Testis (tissue), 3 donors: Measurements from ENCODE around the gene PTGDR2. TPM values are rescaled to one million over a fixed set of nuclear protein-coding genes. Genes with fewer than 3 reads are reported as not detected.

ENCODE experiments used
- DNase-seq: peaks from one replicate; pipeline ENCODE4 v3.0.0-alpha.2; 2019
- H3K27ac ChIP-seq, 2 donors: fragments of 200-600 bp; sonication (generic); one replicate each; pipeline ENCODE4 v1.5.1; 2019
- H3K27me3 ChIP-seq: fragments of 200-600 bp; sonication (generic); one replicate; pipeline ENCODE4 v1.5.1; 2019
- H3K36me3 ChIP-seq: fragments of 200-600 bp; sonication (generic); one replicate; pipeline ENCODE4 v1.5.1; 2017; ENCODE audit warnings: low read depth; ENCODE audit errors: missing control alignments
- H3K4me1 ChIP-seq: fragments of 200-600 bp; sonication (generic); one replicate; pipeline ENCODE4 v1.5.1; 2019
- H3K4me3 ChIP-seq, 2 donors: fragments of 200-600 bp; sonication (generic); one replicate each; pipeline ENCODE4 v1.5.1; 2017 to 2019
- H3K9me3 ChIP-seq: fragments of 200-600 bp; sonication (generic); one replicate; pipeline ENCODE4 v1.5.1; 2017
- POLR2A ChIP-seq: fragments of 450-650 bp; IDR thresholded peaks from one replicate; pipeline ENCODE4 v1.6.1; 2017; ENCODE audit warnings: antibody characterized with exemption, mild to moderate bottlenecking, moderate library complexity
- WGBS, 2 donors: methylation state at CpG; one replicate each; pipeline ENCODE4 v1.1.5; 2018; 5-methylcytosine and 5-hydroxymethylcytosine counted together
- intact Hi-C: fragments of 100-400 bp; cut with DNase I; formaldehyde crosslinking; loops from one replicate; pipeline ENCODE4 v1.15.1; 2023; ENCODE audit warnings: low total_unique reads
- polyA plus RNA-seq: library from polyadenylated mRNA; stranded (reverse); fragments of 350-450 nt; fragmentation: Illumina TruSeq; extraction: RNeasy Lipid Tissue Mini Kit (QIAGEN cat#74804); gene quantifications from one replicate; pipeline ENCODE4 v1.2.3, GENCODE V29; 2014; ENCODE audit warnings: low read depth, low replicate concordance; ENCODE audit not compliant: insufficient read depth
- total RNA-seq, 2 donors: library from RNA; depleted of rRNA; stranded (reverse); fragments of >200 nt; gene quantifications; one replicate each; pipeline ENCODE4 v1.2.3, GENCODE V29; 2016
- TF ChIP-seq, protein P1 (sequence below), 3 experiments: fragments of 450-650 bp in 2 of 3; fragments of 200-600 bp in 1 of 3; sonication (generic) in 1 of 3; IDR thresholded peaks; one replicate each; pipeline ENCODE4 v1.5.1; 2016 to 2019; ENCODE audit warnings: antibody characterized with exemption in 3 of 3, mild to moderate bottlenecking in 2 of 3, moderate library complexity in 1 of 3

PTGDR2 gene
- total and polyA plus RNA-seq, 3 donors from 2014 or later: 0.28 to 1.5 (median 0.81) TPM

DNA sequence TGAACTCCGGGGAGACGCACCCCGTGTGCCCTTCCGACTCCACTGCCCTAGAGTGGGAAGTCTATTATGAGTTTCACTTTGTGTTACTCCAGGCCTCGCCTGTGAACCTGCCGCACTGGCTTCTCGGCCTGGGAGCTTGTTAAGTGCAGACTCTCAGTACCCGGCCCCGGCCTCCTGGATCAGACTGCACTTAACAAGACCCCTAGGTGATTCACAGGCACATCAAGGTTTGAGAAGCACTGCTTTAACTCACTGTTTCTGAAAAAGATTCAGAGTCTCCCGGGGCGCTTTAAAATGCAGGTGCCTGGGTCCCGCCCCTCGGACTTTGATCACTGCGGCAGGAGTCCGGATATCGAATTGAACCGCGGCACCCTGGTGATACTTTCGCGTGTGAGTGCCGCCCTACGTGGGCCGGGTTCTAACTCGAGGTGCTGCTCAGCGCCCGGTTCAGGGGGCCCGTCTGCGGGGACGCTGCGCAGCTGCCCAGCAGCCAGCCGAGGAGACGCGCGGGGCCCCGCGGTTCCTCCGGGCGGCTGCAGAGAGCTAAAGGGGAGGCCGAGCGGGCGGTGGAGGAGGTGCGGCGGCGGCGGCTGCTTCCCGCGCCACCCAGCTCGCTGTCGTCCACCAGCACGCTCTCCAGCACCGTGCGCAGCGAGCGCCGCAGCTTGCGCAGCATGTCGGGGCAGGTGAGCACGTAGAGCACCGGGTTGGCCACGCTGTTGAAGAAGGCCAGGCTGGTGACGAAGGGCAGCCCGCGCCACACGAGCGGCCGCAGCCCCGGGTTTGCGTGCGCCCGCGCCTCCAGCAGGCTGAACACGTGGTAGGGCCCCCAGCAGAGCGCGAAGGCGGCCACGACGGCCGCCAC lies 3.4 kb downstream of the PTGDR2 start:
- 54 to 58% methylated on average over 20 to 69 of the region's 78 CpGs for WGBS, 2 donors
- H3K4me1 ChIP-seq: no peaks in the 10 kb centered on the region
- no peaks in the 10 kb centered on the region for H3K27me3 ChIP-seq
- no peak overlapping the region for H3K27ac ChIP-seq
- DNase-seq: no peak
- no peaks in the 10 kb centered on the region for H3K9me3 ChIP-seq
- intact Hi-C loops: no loop called here
- H3K36me3 ChIP-seq: no peaks in the 10 kb centered on the region
- peak overlapping the region in 1 of 2 donors; percentile 20 for H3K4me3 ChIP-seq
- TF ChIP-seq POLR2A: no peak
- TF ChIP-seq, protein P1, sequence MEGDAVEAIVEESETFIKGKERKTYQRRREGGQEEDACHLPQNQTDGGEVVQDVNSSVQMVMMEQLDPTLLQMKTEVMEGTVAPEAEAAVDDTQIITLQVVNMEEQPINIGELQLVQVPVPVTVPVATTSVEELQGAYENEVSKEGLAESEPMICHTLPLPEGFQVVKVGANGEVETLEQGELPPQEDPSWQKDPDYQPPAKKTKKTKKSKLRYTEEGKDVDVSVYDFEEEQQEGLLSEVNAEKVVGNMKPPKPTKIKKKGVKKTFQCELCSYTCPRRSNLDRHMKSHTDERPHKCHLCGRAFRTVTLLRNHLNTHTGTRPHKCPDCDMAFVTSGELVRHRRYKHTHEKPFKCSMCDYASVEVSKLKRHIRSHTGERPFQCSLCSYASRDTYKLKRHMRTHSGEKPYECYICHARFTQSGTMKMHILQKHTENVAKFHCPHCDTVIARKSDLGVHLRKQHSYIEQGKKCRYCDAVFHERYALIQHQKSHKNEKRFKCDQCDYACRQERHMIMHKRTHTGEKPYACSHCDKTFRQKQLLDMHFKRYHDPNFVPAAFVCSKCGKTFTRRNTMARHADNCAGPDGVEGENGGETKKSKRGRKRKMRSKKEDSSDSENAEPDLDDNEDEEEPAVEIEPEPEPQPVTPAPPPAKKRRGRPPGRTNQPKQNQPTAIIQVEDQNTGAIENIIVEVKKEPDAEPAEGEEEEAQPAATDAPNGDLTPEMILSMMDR (IDR thresholded peaks at IDR 0.05): no peak

GRCh38 chr11:60851327-60852104 lies 4.2 kb downstream of the PTGDR2 start:
- no peaks in the 10 kb centered on the region for H3K36me3 ChIP-seq
- H3K27ac ChIP-seq: no peak overlapping the region
- DNase-seq: no peak
- TF ChIP-seq, protein P1 (IDR thresholded peaks at IDR 0.05): no peak
- no peak for TF ChIP-seq POLR2A
- no peaks in the 10 kb centered on the region for H3K27me3 ChIP-seq
- WGBS, 2 donors: 74 to 87% methylated on average over 14 to 17 of the region's 17 CpGs
- no peaks in the 10 kb centered on the region for H3K4me1 ChIP-seq
- no peaks in the 10 kb centered on the region for H3K9me3 ChIP-seq
- intact Hi-C loops: no loop called here
- no peak overlapping the region for H3K4me3 ChIP-seq

GRCh38 chr11:60849641-60850520 lies 5.9 kb downstream of the PTGDR2 start:
- Histone ChIP-seq H3K9me3 (no peaks in the 10 kb centered on the region), H3K4me3 (no peak overlapping the region), H3K4me1 (peaks cover 3% of the 10 kb centered on the region), H3K36me3 (no peaks in the 10 kb centered on the region), H3K27me3 (no peaks in the 10 kb centered on the region), H3K27ac (no peak overlapping the region)
- no peak for DNase-seq
- intact Hi-C loops: no loop called here
- TF ChIP-seq, protein P1 (IDR thresholded peaks at IDR 0.05): no peak
- TF ChIP-seq POLR2A: no peak
- WGBS, 2 donors: 86 to 87% methylated on average over 22 to 29 of the region's 29 CpGs

- H3K27ac ChIP-seq: no peak overlapping the region
- H3K27me3 ChIP-seq: no peaks in the 10 kb centered on the region
- H3K4me1 ChIP-seq: peaks cover 7% of the 10 kb centered on the region
- no peaks in the 10 kb centered on the region for H3K9me3 ChIP-seq
- WGBS, 2 donors: 86 to 100% methylated on average over 3 to 10 of the region's 10 CpGs
- no peak overlapping the region for H3K4me3 ChIP-seq
- intact Hi-C loops: no loop called here
- no peaks in the 10 kb centered on the region for H3K36me3 ChIP-seq
- DNase-seq: no peak
- no peak for TF ChIP-seq POLR2A
- TF ChIP-seq, protein P1 (IDR thresholded peaks at IDR 0.05): no peak
These were observed 7.0 kb downstream of the PTGDR2 start for GRCh38 chr11:60848714-60849151.
